ENCODE measurements around the gene P4HA3. TPM values are rescaled to one million over a fixed set of nuclear protein-coding genes. Genes with fewer than 3 reads are reported as not detected.
A peak's percentile ranks its signal among the peaks of the same experiment; 100 is the strongest.

The P4HA3 gene
- total RNA-seq: 1 to 10 TPM; 4.4 to 5.7 TPM

DNA sequence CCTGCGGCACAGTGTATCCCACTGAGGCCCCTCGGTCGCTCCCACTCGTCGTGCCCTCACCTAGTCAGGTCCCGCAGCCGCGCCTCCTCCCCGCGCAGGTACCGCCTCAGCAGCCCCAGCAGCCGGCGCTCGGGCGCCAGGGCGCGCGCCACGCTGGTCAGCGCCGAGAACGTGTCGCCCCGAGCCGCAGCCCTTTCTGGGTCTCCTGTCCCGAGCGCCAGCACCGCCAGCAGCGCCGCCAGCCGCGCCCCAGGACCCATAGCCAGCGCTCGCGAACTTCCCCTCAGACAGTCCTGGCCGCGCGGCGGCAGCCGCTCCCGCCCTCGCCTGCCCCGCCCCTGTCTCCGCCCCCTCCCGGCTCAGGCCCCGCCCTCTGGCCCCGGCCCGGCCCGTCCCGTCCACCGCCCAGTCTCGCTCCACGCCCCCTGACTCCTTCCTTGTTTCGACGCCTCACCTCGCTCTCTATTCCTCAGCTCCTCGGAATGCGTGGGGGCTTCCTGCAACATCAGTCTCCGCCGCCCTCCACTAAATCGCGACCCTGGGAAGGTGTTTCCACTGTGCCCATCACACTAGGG lies at the start of gene P4HA3:
P4HA3 (minus strand) TSS at position 289 of the 575 bp plus-strand sequence; CDS start at position 260, 29 bp downstream.
- H3K36me3 ChIP-seq: no peaks in the 10 kb centered on the region
- ATAC-seq (ENCODE audit: insufficient number of reproducible peaks, low FRiP score, low read depth): peak; percentile 57
- no peaks in the 10 kb centered on the region for H3K27me3 ChIP-seq (replicated peaks; ENCODE audit: insufficient read depth)
- DNase-seq (ENCODE audit: low spot score): no peak
- H3K4me3 ChIP-seq: peak within 1 kb of the TSS; percentile 77
- no peak within 1 kb of the TSS for H3K27ac ChIP-seq
- H3K9me3 ChIP-seq: peaks cover 6% of the 10 kb centered on the region
- peaks cover 0 to 9% of the 10 kb centered on the region in 2 donors for H3K4me1 ChIP-seq (ENCODE audit: control insufficient read depth in 1 of 2, low read depth in 2 of 2)
- TF ChIP-seq, protein P1, sequence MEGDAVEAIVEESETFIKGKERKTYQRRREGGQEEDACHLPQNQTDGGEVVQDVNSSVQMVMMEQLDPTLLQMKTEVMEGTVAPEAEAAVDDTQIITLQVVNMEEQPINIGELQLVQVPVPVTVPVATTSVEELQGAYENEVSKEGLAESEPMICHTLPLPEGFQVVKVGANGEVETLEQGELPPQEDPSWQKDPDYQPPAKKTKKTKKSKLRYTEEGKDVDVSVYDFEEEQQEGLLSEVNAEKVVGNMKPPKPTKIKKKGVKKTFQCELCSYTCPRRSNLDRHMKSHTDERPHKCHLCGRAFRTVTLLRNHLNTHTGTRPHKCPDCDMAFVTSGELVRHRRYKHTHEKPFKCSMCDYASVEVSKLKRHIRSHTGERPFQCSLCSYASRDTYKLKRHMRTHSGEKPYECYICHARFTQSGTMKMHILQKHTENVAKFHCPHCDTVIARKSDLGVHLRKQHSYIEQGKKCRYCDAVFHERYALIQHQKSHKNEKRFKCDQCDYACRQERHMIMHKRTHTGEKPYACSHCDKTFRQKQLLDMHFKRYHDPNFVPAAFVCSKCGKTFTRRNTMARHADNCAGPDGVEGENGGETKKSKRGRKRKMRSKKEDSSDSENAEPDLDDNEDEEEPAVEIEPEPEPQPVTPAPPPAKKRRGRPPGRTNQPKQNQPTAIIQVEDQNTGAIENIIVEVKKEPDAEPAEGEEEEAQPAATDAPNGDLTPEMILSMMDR (IDR thresholded peaks at IDR 0.05): no peak

DNA sequence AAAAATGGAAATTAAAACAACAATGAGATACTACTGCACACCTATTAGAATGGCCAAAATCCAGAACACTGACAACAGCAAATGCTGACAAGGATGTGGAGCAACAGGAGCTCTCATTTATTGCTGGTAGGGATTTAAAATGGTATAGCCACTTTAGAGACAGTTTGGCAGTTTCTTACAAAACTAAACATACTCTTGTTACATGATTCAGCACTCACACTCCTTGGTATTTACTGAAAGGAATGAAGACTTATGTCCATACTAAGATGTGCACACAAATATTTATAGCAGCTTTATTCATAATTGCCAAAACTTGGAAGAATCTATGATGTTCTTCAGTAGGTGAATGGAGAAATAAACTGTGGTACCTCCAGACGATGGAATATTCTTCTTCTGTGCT lies 46.0 kb upstream of the P4HA3 start:
- TF ChIP-seq, protein P1 (IDR thresholded peaks at IDR 0.05): no peak
- peaks cover 7% of the 10 kb centered on the region for H3K36me3 ChIP-seq
- no peaks in the 10 kb centered on the region for H3K27me3 ChIP-seq (replicated peaks; ENCODE audit: insufficient read depth)
- no peak for DNase-seq (ENCODE audit: low spot score)
- ATAC-seq (ENCODE audit: insufficient number of reproducible peaks, low FRiP score, low read depth): no peak
- no peaks in the 10 kb centered on the region for H3K4me1 ChIP-seq (ENCODE audit: control insufficient read depth in 1 of 2, low read depth in 2 of 2)
- H3K9me3 ChIP-seq: no peaks in the 10 kb centered on the region
- H3K27ac ChIP-seq: no peak overlapping the region
- H3K4me3 ChIP-seq: no peak overlapping the region

DNA sequence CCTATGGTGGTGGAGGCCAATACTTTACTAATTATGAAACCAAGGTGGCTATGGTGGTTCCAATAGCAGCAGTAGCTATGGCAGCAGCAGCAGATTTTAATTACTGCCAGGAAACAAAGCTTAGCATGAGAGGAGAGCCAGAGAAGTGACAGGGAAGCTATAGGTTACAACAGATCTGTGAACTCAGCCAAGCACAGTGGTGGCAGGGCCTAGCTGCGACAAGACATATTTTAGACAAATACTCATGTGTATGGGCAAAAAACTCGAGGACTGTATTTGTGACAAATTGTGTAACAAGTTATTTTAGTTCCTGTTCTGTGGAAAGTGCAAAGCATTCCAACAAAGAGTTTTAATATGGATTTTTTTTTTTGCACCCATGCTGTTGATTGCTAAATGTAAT lies 44.2 kb upstream of the P4HA3 start:
- no peak for DNase-seq (ENCODE audit: low spot score)
- peaks cover 7% of the 10 kb centered on the region for H3K36me3 ChIP-seq
- peak overlapping the region in 1 of 2 donors; percentile 60 for H3K27ac ChIP-seq
- TF ChIP-seq, protein P1 (IDR thresholded peaks at IDR 0.05): no peak
- H3K27me3 ChIP-seq (replicated peaks; ENCODE audit: insufficient read depth): no peaks in the 10 kb centered on the region
- no peaks in the 10 kb centered on the region for H3K9me3 ChIP-seq
- no peaks in the 10 kb centered on the region for H3K4me1 ChIP-seq (ENCODE audit: control insufficient read depth in 1 of 2, low read depth in 2 of 2)
- H3K4me3 ChIP-seq: no peak overlapping the region
- ATAC-seq (ENCODE audit: insufficient number of reproducible peaks, low FRiP score, low read depth): no peak

DNA sequence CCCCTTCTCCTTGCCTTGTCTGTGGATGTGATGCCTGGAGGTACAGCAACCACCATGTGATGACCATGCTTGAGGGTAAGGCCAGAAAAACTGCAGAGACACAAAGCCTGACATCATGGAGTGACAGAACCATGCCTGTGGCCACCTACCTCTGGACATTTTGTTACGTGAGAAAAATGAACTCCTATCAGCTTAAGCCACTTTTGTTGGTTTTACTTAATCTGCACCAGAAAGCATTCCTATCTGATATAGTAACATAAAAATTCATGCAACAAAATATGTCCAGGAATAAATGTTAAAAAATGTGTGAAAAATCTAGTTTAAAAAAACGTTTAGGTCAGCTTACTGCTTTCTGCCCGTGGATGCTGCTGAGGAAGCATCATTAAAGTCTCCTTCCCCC lies 42.6 kb upstream of the P4HA3 start:
- Histone ChIP-seq H3K4me3 (no peak overlapping the region), H3K36me3 (peaks cover 7% of the 10 kb centered on the region), H3K27me3 (replicated peaks; ENCODE audit: insufficient read depth) (no peaks in the 10 kb centered on the region), H3K9me3 (no peaks in the 10 kb centered on the region), H3K27ac (peak overlapping the region in 1 of 2 donors; percentile 38), H3K4me1 (ENCODE audit: control insufficient read depth in 1 of 2, low read depth in 2 of 2) (no peaks in the 10 kb centered on the region)
- DNase-seq (ENCODE audit: low spot score) (no peak), ATAC-seq (ENCODE audit: insufficient number of reproducible peaks, low FRiP score, low read depth) (no peak)
- TF ChIP-seq, protein P1 (IDR thresholded peaks at IDR 0.05): no peak

DNA sequence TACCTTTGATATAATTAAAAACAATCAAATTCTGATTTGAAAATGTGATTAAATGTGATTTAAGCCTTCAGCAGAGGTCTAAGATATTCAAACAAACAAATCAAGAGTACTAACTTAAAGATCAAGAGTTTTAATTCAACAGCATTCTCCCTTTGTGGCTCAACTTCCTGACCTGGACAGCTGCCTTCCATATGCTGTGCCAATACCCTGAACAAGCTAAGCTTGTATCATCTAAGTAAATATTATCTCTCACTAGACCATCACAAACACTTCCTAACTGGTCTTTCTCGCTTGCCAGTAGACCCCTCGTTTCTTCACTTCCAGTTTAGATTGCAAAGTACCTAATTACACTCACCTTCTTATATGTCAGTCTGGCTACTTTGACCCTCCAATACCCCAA lies 35.9 kb upstream of the P4HA3 start:
- Histone ChIP-seq H3K27ac (no peak overlapping the region), H3K4me3 (no peak overlapping the region), H3K27me3 (replicated peaks; ENCODE audit: insufficient read depth) (no peaks in the 10 kb centered on the region), H3K4me1 (ENCODE audit: control insufficient read depth in 1 of 2, low read depth in 2 of 2) (no peaks in the 10 kb centered on the region), H3K36me3 (peaks cover 10% of the 10 kb centered on the region), H3K9me3 (no peaks in the 10 kb centered on the region)
- ATAC-seq (ENCODE audit: insufficient number of reproducible peaks, low FRiP score, low read depth) (no peak), DNase-seq (ENCODE audit: low spot score) (no peak)
- TF ChIP-seq, protein P1 (IDR thresholded peaks at IDR 0.05): no peak
